GM18867 (cell line): Measurements from ENCODE around the gene NCL.
A peak's percentile ranks its signal among the peaks of the same experiment; 100 is the strongest.

ENCODE experiments used
- ATAC-seq: cut with Tn5 transposase; IDR thresholded peaks from one replicate; pipeline ENCODE4 v1.9.1; 2021; ENCODE audit warnings: mild to moderate bottlenecking, moderate library complexity; ENCODE audit not compliant: unreplicated experiment

The NCL gene

GRCh38 chr2:231463698-231464575 is at the start of gene NCL:
Gene NCL, minus strand, starts transcription at chr2:231464484. Its CDS starts 131 bp downstream, at chr2:231464353.
- peak; percentile 89 for ATAC-seq

GRCh38 chr2:231513746-231514224 is 49.5 kb upstream of the NCL start:
- no peak for ATAC-seq

GRCh38 chr2:231512222-231512621 is 47.9 kb upstream of the NCL start:
- no peak for ATAC-seq

- ATAC-seq: no peak
Measured at GRCh38 chr2:231503766-231504165, 39.5 kb upstream of the NCL start.

GRCh38 chr2:231502596-231502995 is 38.3 kb upstream of the NCL start:
- no peak for ATAC-seq

GRCh38 chr2:231497651-231498050 is 33.4 kb upstream of the NCL start:
- no peak for ATAC-seq

- ATAC-seq: no peak
Measured at GRCh38 chr2:231494669-231495068, 30.4 kb upstream of the NCL start.

DNA sequence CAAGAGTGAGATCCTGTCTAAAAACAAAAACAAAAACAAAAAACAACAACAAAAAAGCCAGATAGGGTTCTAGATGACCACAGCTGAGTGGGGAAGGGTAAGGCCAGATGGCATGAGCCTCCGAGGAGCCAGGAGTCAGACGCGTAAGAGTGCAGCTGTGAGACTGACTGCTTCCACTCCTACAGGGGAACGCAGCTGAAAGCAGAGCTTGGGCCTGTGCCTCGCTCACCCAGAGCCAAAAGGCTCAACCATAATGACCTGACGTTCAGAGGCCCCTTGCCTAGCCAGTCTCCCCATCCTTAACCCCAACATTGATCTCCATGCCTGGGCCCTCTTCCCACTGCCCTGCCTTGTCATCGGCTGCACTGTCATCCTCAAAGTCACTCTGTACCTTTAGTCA is 26.5 kb upstream of the NCL start:
- ATAC-seq: no peak

DNA sequence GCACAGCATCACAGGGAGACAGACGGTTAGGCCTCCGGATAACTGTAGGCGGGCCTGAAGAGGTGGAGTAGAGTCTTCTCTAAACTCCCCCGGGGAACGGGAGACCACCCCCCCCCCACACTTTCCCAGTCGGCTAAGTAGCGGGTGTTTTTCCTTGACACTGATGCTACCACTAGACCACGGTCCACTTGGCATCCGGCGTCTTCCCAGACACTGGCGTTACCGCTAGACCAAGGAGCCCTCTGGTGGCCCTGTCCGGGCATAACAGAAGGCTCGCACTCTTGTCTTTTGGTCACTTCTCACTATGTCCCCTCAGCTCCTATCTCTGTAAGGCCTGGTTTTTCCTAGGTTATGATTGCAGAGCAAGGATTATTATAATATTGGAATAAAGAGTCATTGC is 25.7 kb upstream of the NCL start:
- no peak for ATAC-seq

- no peak for ATAC-seq
Measured at GRCh38 chr2:231488331-231488730, 24.0 kb upstream of the NCL start.

GRCh38 chr2:231486851-231487596 is 22.7 kb upstream of the NCL start:
- ATAC-seq: no peak

DNA sequence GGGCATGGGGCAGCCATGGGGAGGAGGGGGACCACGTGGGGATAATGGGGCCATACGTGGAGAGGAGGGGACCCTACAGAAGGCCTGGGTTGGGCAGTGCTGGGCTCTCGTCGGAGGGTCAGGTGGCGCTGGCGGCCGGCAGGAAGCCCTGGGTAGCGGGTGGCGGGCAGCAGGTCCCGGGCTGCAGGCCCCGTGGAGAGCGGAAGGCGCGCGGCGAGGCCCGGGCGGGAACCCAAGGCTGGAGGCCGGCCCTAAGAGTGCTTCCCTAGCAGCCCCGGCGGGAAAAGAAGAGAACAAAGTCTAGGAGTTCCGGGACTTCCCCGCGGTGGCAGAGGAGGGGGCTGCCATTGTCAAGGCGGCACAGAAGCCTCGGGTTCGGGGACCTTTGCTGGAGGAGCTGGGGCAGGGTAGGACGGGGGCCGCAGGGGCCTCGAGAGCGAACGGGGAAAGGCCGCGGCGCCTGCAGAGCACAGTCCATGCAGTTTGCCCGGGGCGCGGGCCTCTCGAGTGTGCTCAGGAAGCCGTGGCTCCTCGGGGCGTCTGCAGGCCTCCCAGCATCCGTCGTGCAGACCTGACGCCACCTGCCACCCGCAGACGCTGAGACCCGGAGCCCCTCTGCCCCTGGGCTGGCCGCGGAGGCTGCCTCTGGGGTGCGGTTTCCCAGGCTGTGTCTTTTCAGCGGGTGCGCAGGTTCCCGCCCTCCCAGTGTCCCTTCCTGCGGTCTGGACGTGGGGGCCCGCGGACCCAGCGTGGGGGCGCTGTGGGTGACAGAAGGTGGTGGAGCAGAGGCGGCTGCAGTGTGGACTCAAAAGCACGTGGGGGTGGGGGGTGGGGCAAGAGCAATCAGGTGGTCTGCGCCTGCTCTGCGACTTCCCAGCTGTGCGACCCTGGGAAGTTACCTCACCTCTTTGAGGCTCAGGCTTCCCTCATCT is 19.4 kb upstream of the NCL start:
- no peak for ATAC-seq

DNA sequence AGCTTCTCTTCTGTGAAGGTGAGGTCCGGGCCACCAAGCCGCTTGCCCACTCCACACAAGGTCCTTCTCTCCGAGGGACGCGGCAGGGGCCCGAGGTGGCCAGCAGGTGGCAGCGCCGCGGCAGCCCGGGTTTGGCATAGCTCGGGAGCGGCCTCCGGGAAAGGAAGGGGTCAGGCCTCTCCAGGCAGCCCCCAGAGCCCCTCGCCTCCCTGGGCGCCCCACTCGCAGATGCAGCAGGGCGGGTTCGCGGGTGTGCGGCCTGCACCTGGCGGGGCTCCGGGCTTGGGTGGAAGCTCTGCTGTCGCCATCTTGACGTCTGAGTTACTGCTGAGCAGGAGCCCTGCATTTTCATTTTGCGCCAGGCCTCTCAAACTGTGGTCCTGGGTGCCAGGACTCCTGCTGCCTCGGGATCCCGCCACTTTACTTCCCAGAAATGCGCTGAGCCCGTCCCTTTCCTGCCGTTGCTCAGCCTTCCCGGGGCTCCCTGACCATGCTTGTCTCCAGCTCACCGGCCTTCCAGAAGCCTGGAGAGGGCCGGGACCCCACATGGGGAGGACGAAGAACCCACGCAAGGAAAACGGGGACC is 18.6 kb upstream of the NCL start:
- peak; percentile 70 for ATAC-seq

DNA sequence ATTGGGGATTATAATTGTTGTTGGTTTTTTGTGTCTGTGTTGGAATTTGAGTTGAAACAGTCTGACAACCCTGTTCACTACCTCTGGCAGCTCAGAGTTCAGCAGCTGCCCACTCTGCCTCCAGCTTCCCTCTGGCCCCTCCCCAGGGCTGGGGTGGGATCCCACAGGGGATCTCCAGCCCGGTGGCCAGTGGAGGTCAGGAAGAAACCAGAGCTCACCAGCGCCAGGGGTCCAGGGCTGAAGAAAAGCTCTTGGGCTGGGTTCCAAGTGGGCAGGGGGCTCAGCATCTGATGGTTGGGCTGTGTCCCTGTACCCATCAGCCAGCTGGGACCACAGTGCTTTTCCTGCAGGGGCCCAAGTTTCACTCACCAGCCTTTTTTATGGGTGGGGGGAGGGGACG is 16.5 kb upstream of the NCL start:
- no peak for ATAC-seq

- no peak for ATAC-seq
Measured at GRCh38 chr2:231479455-231479854, 15.2 kb upstream of the NCL start.

GRCh38 chr2:231476920-231477319 is 12.6 kb upstream of the NCL start:
- ATAC-seq: no peak

GRCh38 chr2:231475965-231476364 is 11.7 kb upstream of the NCL start:
- ATAC-seq: no peak

DNA sequence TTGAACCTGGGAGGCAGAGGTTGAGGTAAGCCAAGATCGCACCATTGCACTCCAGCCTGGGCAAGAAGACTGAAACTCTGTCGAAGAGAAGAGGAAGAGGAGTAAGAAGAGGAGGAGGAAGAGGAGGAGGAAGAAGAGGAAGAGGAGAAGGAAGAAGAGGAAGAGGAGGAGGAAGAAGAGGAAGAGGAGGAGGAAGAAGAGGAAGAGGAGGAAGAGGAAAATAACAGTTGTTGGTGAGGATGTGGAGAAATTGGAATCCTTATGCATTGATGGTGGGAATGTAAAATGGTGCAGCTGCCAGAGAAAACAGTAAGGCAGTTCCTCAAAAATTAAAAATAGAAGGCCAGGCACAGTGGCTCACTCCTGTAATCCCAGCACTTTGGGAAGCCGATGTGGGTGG is 8.5 kb upstream of the NCL start:
- ATAC-seq: no peak

GRCh38 chr2:231470246-231470900 is 6.1 kb upstream of the NCL start:
- ATAC-seq: no peak

GRCh38 chr2:231469583-231469950 is 5.3 kb upstream of the NCL start:
- ATAC-seq: no peak
